Muscle layer of colon (tissue), 2 donors: ENCODE results near the gene ASB4.
"Not testable (repeated sequence)": the region's sequence is repeated elsewhere in the genome, so short reads cannot be mapped to it uniquely, and the experiment has no call there.

ENCODE experiments used
- H3K27ac ChIP-seq: one replicate; pipeline ENCODE4 v1.7.0; 2013; ENCODE audit warnings: low read depth, mild to moderate bottlenecking, low read length, moderate library complexity
- H3K27me3 ChIP-seq, 2 donors: one replicate each; pipeline ENCODE4 v1.7.0; 2013; ENCODE audit warnings: low read length in 2 of 2, mild to moderate bottlenecking in 2 of 2; ENCODE audit not compliant: insufficient read depth in 2 of 2, control insufficient read depth in 1 of 2
- H3K36me3 ChIP-seq: one replicate; pipeline ENCODE4 v1.7.0; 2013; ENCODE audit warnings: mild to moderate bottlenecking, low read length; ENCODE audit not compliant: insufficient read depth
- H3K4me1 ChIP-seq: one replicate; pipeline ENCODE4 v1.7.0; 2013; ENCODE audit warnings: mild to moderate bottlenecking, low read length; ENCODE audit not compliant: insufficient read depth
- H3K4me3 ChIP-seq, 2 donors: one replicate each; pipeline ENCODE4 v1.7.0; 2013; ENCODE audit warnings: low read length in 2 of 2, low read depth in 1 of 2, mild to moderate bottlenecking in 1 of 2, moderate library complexity in 1 of 2
- H3K9ac ChIP-seq: one replicate; pipeline ENCODE4 v1.7.0; 2013; ENCODE audit warnings: low read length
- H3K9me3 ChIP-seq: one replicate; pipeline ENCODE4 v1.7.0; 2013; ENCODE audit warnings: mild to moderate bottlenecking, low read length
- donor health status: abdominal sarcoma.
- donor health status: Adenocarcinoma of cecum.

The ASB4 gene, protein sequence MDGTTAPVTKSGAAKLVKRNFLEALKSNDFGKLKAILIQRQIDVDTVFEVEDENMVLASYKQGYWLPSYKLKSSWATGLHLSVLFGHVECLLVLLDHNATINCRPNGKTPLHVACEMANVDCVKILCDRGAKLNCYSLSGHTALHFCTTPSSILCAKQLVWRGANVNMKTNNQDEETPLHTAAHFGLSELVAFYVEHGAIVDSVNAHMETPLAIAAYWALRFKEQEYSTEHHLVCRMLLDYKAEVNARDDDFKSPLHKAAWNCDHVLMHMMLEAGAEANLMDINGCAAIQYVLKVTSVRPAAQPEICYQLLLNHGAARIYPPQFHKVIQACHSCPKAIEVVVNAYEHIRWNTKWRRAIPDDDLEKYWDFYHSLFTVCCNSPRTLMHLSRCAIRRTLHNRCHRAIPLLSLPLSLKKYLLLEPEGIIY

DNA sequence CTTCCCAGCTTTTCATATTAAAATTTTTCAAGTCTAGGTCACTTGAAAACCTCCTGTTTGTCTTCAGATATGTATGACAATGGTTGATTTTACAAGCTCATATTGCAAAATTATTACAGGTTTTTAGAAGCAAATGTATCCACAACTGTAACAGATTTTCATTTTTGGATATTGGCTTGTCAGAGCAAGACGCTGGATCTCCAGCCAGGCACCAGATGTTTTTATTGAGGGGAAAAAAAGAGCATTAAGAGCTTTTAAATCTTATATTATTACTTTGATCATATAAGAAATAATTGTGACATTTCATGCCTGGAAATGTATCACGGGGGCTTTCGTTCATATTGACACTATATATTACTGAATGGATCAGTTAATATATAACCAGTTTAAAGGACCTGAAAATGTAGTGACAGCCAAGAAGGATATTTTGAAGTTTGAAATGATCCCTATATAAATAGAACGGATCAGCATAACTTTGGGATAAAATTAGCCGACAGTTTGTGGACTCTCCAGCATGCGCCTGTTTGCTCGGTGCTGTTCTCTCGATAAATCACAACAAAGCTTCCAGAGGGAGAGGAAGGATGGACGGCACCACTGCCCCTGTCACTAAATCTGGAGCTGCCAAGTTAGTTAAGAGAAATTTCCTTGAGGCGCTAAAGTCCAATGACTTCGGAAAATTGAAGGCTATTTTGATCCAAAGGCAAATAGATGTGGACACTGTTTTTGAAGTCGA is at the start of gene ASB4:
Gene ASB4, plus strand, starts transcription at position 553 of the 733 bp plus-strand sequence. Its CDS starts 29 bp downstream, at position 582.
- no peak within 1 kb of the TSS for H3K27ac ChIP-seq
- H3K36me3 ChIP-seq = no peaks in the 10 kb centered on the region
- H3K4me3 ChIP-seq = no peak within 1 kb of the TSS
- no peaks in the 10 kb centered on the region for H3K4me1 ChIP-seq
- peaks cover 0 to 5% of the 10 kb centered on the region in 2 donors for H3K27me3 ChIP-seq
- no peak within 1 kb of the TSS for H3K9ac ChIP-seq
- H3K9me3 ChIP-seq = no peaks in the 10 kb centered on the region

GRCh38 chr7:95436407-95436806 is 49.3 kb upstream of the ASB4 start:
- Histone ChIP-seq H3K27ac (no peak overlapping the region), H3K9ac (no peak overlapping the region), H3K36me3 (no peaks in the 10 kb centered on the region), H3K27me3 (no peaks in the 10 kb centered on the region), H3K4me1 (peaks cover 5% of the 10 kb centered on the region), H3K4me3 (no peak overlapping the region), H3K9me3 (no peaks in the 10 kb centered on the region)

GRCh38 chr7:95440394-95441038 is 45.2 kb upstream of the ASB4 start:
- Histone ChIP-seq H3K27me3 (no peaks in the 10 kb centered on the region), H3K9ac (no peak overlapping the region), H3K4me3 (no peak overlapping the region), H3K9me3 (no peaks in the 10 kb centered on the region), H3K4me1 (no peaks in the 10 kb centered on the region), H3K27ac (no peak overlapping the region), H3K36me3 (no peaks in the 10 kb centered on the region)

- Histone ChIP-seq H3K4me3 (no peak overlapping the region), H3K4me1 (no peaks in the 10 kb centered on the region), H3K27me3 (no peaks in the 10 kb centered on the region), H3K27ac (no peak overlapping the region), H3K36me3 (no peaks in the 10 kb centered on the region), H3K9ac (no peak overlapping the region), H3K9me3 (no peaks in the 10 kb centered on the region)
Measured at GRCh38 chr7:95441042-95441823, 44.5 kb upstream of the ASB4 start.

GRCh38 chr7:95444796-95445195 is 40.9 kb upstream of the ASB4 start:
- Histone ChIP-seq H3K4me1 (no peaks in the 10 kb centered on the region), H3K27me3 (no peaks in the 10 kb centered on the region), H3K4me3 (no peak overlapping the region), H3K27ac (no peak overlapping the region), H3K9ac (no peak overlapping the region), H3K36me3 (no peaks in the 10 kb centered on the region), H3K9me3 (no peaks in the 10 kb centered on the region)

- no peaks in the 10 kb centered on the region for H3K36me3 ChIP-seq
- no peak overlapping the region for H3K27ac ChIP-seq
- no peak overlapping the region for H3K4me3 ChIP-seq
- H3K27me3 ChIP-seq = no peaks in the 10 kb centered on the region
- H3K9ac ChIP-seq = no peak overlapping the region
- no peaks in the 10 kb centered on the region for H3K9me3 ChIP-seq
- H3K4me1 ChIP-seq = no peaks in the 10 kb centered on the region
Measured at GRCh38 chr7:95446618-95447017, 39.1 kb upstream of the ASB4 start.

GRCh38 chr7:95454438-95455045 is 31.2 kb upstream of the ASB4 start:
- Histone ChIP-seq H3K27ac (no peak overlapping the region), H3K36me3 (no peaks in the 10 kb centered on the region), H3K9ac (no peak overlapping the region), H3K9me3 (no peaks in the 10 kb centered on the region), H3K4me1 (no peaks in the 10 kb centered on the region), H3K4me3 (no peak overlapping the region), H3K27me3 (no peaks in the 10 kb centered on the region)

GRCh38 chr7:95457947-95458346 is 27.8 kb upstream of the ASB4 start:
- H3K9ac ChIP-seq = no peak overlapping the region
- H3K9me3 ChIP-seq = no peaks in the 10 kb centered on the region
- no peaks in the 10 kb centered on the region for H3K36me3 ChIP-seq
- no peak overlapping the region for H3K4me3 ChIP-seq
- no peaks in the 10 kb centered on the region for H3K27me3 ChIP-seq
- no peaks in the 10 kb centered on the region for H3K4me1 ChIP-seq
- no peak overlapping the region for H3K27ac ChIP-seq

- H3K4me3 ChIP-seq, H3K27ac ChIP-seq, H3K9me3 ChIP-seq, H3K36me3 ChIP-seq, H3K9ac ChIP-seq, H3K4me1 ChIP-seq, H3K27me3 ChIP-seq: not testable (repeated sequence)
Measured at GRCh38 chr7:95460653-95461052, 25.1 kb upstream of the ASB4 start.

GRCh38 chr7:95467912-95468607 is 17.7 kb upstream of the ASB4 start:
- Histone ChIP-seq H3K4me1 (no peaks in the 10 kb centered on the region), H3K27me3 (no peaks in the 10 kb centered on the region), H3K4me3 (no peak overlapping the region), H3K27ac (no peak overlapping the region), H3K9ac (no peak overlapping the region), H3K36me3 (no peaks in the 10 kb centered on the region), H3K9me3 (no peaks in the 10 kb centered on the region)
